SU-DHL-6 (cell line): ENCODE measurements around the gene RHOB.

Experiments
- H2AFZ ChIP-seq: fragments of 200-600 bp; sonication (generic); 2 replicates; pipeline ENCODE4 v1.6.1; 2014; ENCODE audit warnings: low read depth, mild to moderate bottlenecking, moderate library complexity, mixed read lengths, antibody characterized with exemption, low read length; ENCODE audit not compliant: severe bottlenecking
- H3F3A ChIP-seq: fragments of 200-600 bp; shearing (Covaris generic); 2 replicates; pipeline ENCODE4 v1.6.0; 2016; ENCODE audit warnings: antibody characterized with exemption, mild to moderate bottlenecking; ENCODE audit not compliant: insufficient read depth
- H3K27ac ChIP-seq: fragments of 200-600 bp; sonication (generic); 2 replicates; pipeline ENCODE4 v1.5.1; 2016; ENCODE audit warnings: low read depth, mild to moderate bottlenecking, low read length, moderate library complexity, mixed read lengths
- H3K27me3 ChIP-seq: fragments of 200-600 bp; sonication (generic), shearing (Covaris generic); 2 replicates; pipeline ENCODE4 v1.6.0; 2014; ENCODE audit warnings: mild to moderate bottlenecking, low read length
- H3K36me3 ChIP-seq: fragments of 200-600 bp; sonication (generic); 2 replicates; pipeline ENCODE4 v1.6.1; 2014; ENCODE audit warnings: mild to moderate bottlenecking, low read length, mixed read lengths
- H3K4me2 ChIP-seq: fragments of 300-600, 200-600 bp; shearing (Covaris generic), sonication (generic); 2 replicates; pipeline ENCODE4 v1.6.0; 2014; ENCODE audit warnings: low read length, low read depth, mild to moderate bottlenecking; ENCODE audit not compliant: poor library complexity, severe bottlenecking
- H3K4me3 ChIP-seq: fragments of 200-600 bp; sonication (generic); 2 replicates; pipeline ENCODE4 v1.5.1; 2014; ENCODE audit warnings: antibody characterized with exemption, low read length, mild to moderate bottlenecking, mixed read lengths; ENCODE audit not compliant: insufficient read depth, poor library complexity, severe bottlenecking
- H3K79me2 ChIP-seq: fragments of 200-600 bp; sonication (generic); 2 replicates; pipeline ENCODE4 v1.6.1; 2014; ENCODE audit warnings: mild to moderate bottlenecking, low read length, moderate library complexity; ENCODE audit not compliant: insufficient read depth
- H3K9ac ChIP-seq: fragments of 200-600 bp; sonication (generic); 2 replicates; pipeline ENCODE4 v1.7.0; 2014; ENCODE audit warnings: mild to moderate bottlenecking, low read length
- H3K9me2 ChIP-seq: fragments of 200-600 bp; sonication (generic); replicated peaks from 2 replicates; pipeline ENCODE4 v1.6.1; 2014; ENCODE audit warnings: low read length; ENCODE audit not compliant: insufficient read depth
- H3K9me3 ChIP-seq: fragments of 200-600 bp; sonication (generic); 2 replicates; pipeline ENCODE4 v1.6.1; 2014; ENCODE audit warnings: low read length, mixed read lengths; ENCODE audit not compliant: insufficient read depth
- H4K20me1 ChIP-seq: fragments of 200-600 bp; sonication (generic); 2 replicates; pipeline ENCODE4 v1.6.1; 2014; ENCODE audit warnings: low read depth, mild to moderate bottlenecking, antibody characterized with exemption, low read length, moderate library complexity, mixed read lengths
- EZH2phosphoT487 ChIP-seq: fragments of 200-600 bp; sonication (generic), shearing (Covaris generic); conservative IDR thresholded peaks from 2 replicates; pipeline ENCODE4 v1.6.1; 2018; ENCODE audit warnings: mild to moderate bottlenecking, antibody characterized with exemption, low read length, moderate library complexity, mixed read lengths
- TF ChIP-seq, protein P1 (sequence below): fragments of 200-600 bp; sonication (generic); IDR thresholded peaks from one replicate; pipeline ENCODE4 v1.5.1; 2017; ENCODE audit warnings: antibody characterized with exemption, mild to moderate bottlenecking, low read length, moderate library complexity; ENCODE audit not compliant: insufficient read depth, poor library complexity, severe bottlenecking

Gene RHOB

DNA sequence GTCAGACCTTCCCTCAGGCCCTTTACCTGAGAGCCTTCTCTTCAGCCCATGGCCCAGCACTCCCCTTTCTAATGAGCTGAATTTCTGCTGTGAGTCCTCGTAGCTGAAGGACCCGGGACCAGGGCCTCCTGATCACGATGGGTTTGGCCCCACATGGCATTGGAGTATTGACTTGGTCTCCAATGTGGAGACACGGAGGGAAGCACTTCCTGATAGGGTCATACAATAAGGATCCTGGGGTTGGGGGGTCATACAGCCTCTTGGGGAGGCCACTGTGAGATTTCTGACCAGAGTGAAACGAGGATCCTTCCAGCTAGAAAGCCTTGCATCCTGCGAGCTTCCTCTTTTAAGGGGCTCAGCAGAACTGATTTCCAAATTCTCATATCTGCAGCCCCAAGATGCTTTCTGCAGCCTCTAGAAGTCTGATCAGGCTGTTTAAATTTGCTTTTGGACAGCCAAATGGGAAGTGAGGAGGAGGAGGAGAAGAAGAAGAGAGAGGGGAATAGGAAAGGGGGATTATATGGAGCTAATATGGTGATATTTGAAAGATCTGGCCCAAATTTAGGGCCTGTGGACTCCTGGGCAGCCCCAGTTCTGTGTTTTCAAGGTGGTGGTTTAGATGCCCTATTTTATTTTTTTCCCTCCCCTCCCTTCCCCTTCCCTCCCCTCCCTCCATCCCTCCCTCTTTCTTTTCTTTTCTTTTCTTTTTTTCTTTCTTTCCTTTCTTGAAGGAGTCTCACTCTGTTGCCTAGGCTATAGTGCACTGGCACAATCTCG is 38.9 kb downstream of the RHOB start:
- Histone ChIP-seq H3K9me2 (no peaks in the 10 kb centered on the region), H3K9ac (no peak overlapping the region), H3K27ac (no peak overlapping the region), H4K20me1 (no peaks in the 10 kb centered on the region), H2AFZ (no peak overlapping the region), H3K4me3 (no peak overlapping the region), H3K4me2 (no peak overlapping the region), H3K9me3 (no peaks in the 10 kb centered on the region), H3K36me3 (no peaks in the 10 kb centered on the region), H3K79me2 (no peaks in the 10 kb centered on the region), H3F3A (no peaks in the 10 kb centered on the region), H3K27me3 (no peaks in the 10 kb centered on the region)
- TF ChIP-seq, protein P1, sequence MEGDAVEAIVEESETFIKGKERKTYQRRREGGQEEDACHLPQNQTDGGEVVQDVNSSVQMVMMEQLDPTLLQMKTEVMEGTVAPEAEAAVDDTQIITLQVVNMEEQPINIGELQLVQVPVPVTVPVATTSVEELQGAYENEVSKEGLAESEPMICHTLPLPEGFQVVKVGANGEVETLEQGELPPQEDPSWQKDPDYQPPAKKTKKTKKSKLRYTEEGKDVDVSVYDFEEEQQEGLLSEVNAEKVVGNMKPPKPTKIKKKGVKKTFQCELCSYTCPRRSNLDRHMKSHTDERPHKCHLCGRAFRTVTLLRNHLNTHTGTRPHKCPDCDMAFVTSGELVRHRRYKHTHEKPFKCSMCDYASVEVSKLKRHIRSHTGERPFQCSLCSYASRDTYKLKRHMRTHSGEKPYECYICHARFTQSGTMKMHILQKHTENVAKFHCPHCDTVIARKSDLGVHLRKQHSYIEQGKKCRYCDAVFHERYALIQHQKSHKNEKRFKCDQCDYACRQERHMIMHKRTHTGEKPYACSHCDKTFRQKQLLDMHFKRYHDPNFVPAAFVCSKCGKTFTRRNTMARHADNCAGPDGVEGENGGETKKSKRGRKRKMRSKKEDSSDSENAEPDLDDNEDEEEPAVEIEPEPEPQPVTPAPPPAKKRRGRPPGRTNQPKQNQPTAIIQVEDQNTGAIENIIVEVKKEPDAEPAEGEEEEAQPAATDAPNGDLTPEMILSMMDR = no peak
- no peak for TF ChIP-seq EZH2phosphoT487

DNA sequence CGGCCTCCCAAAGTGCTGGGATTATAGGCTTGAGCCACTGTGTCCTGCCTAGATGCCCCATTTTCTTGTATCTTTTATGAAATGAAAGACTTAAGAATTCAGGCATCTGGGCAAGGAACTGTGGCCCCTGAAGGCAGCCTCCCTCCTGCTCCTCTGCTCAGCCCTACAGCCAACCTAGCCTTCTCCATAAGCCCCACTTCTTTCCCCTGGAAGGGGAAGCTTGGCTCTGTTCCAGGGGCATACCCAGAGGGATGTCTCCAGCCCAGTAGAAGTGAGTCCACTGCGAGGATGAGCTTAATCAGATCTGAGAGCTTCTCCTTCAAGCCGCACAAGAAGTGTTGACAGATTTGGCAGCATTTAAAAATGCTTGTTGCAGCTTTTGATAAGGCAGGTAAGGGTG is 39.7 kb downstream of the RHOB start:
- H3K9me2 ChIP-seq = no peaks in the 10 kb centered on the region
- H3K27ac ChIP-seq = no peak overlapping the region
- H3F3A ChIP-seq = no peaks in the 10 kb centered on the region
- no peak overlapping the region for H2AFZ ChIP-seq
- no peak overlapping the region for H3K9ac ChIP-seq
- H3K9me3 ChIP-seq = no peaks in the 10 kb centered on the region
- H3K79me2 ChIP-seq = no peaks in the 10 kb centered on the region
- no peaks in the 10 kb centered on the region for H3K36me3 ChIP-seq
- no peaks in the 10 kb centered on the region for H3K27me3 ChIP-seq
- H3K4me3 ChIP-seq = no peak overlapping the region
- TF ChIP-seq, protein P1 = no peak
- TF ChIP-seq EZH2phosphoT487 = no peak
- H3K4me2 ChIP-seq = no peak overlapping the region
- no peaks in the 10 kb centered on the region for H4K20me1 ChIP-seq

DNA sequence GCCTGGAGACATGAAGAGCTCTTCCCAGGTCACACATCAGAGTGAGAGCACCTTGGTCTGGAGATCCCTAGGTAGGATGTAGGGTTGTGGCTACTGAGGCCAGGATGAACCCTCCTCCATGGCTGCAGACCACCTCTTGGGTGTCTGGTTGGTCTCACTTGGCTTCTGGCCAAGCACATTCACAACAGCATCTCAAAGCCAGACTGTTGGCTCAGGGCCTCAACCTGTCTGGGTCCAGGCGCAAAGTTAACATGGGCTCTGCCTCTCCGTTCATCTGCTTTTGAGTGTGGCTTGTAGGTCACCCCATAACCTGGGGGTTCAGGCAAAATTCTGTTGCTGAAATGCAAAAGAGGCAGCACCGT is 40.1 kb downstream of the RHOB start:
- Histone ChIP-seq H3K36me3 (no peaks in the 10 kb centered on the region), H3K9me3 (no peaks in the 10 kb centered on the region), H4K20me1 (no peaks in the 10 kb centered on the region), H3K4me3 (no peak overlapping the region), H3K27ac (no peak overlapping the region), H2AFZ (no peak overlapping the region), H3K27me3 (no peaks in the 10 kb centered on the region), H3K9ac (no peak overlapping the region), H3F3A (no peaks in the 10 kb centered on the region), H3K79me2 (no peaks in the 10 kb centered on the region), H3K9me2 (no peaks in the 10 kb centered on the region), H3K4me2 (no peak overlapping the region)
- TF ChIP-seq, protein P1 = no peak
- no peak for TF ChIP-seq EZH2phosphoT487
